ENCODE measurements around the gene KRT34. TPM values are rescaled to one million over a fixed set of nuclear protein-coding genes. Genes with fewer than 3 reads are reported as not detected.
"Not testable (repeated sequence)": the region's sequence is repeated elsewhere in the genome, so short reads cannot be mapped to it uniquely, and the experiment has no call there.

KRT34 gene
- total RNA-seq, 2 experiments from 2014 or later: not detected

DNA sequence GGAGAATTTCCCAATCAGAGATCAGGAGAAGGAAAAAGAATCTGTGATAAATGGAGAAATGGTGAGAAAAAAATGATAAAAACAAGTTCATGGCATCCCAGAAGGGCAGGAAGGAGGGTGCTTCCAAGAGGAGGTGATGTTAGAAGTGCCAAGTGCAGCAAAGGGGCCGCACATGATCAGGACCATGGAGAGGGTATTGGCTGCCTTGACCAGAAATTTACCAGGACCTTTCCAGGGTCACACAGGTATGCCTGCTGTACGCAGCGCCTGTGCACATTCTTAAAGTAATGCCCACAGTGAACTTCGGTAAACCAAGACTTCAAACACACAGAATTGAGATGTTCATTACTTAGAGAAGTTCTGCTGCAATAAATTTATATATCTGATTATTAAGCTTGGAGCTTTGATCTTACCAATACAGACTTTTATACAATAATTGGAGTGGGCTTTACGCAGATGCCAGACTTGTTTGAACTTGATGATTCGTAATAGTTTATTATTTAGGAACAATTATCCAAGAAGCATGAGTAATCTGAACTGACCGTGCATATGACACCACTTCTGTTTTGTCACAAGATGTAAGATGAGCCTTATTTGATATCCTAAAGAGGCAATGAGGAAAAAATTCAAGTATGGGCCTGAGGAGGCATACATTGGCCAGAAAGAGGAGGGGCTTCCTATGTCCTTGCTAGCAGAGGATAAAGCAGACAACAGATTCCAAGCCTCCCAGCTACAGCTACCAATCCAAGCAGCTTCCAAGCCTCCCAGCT lies 29.3 kb downstream of the KRT34 start:
- POLR2A ChIA-PET: no interaction called here
- H3K27me3 Mint-ChIP-seq: no peaks in the 10 kb centered on the region
- H3K4me3 Mint-ChIP-seq: no peak overlapping the region
- no peak overlapping the region for H3K27ac Mint-ChIP-seq
- DNase-seq: no peak
- H3K36me3 Mint-ChIP-seq: no peaks in the 10 kb centered on the region
- intact Hi-C loops (cut with micrococcal nuclease): no loop called here
- CTCF ChIA-PET: no interaction called here
- peaks cover 2% of the 10 kb centered on the region for H3K9me3 Mint-ChIP-seq
- H3K4me1 Mint-ChIP-seq (ENCODE audit: low read depth): peaks cover 14% of the 10 kb centered on the region

DNA sequence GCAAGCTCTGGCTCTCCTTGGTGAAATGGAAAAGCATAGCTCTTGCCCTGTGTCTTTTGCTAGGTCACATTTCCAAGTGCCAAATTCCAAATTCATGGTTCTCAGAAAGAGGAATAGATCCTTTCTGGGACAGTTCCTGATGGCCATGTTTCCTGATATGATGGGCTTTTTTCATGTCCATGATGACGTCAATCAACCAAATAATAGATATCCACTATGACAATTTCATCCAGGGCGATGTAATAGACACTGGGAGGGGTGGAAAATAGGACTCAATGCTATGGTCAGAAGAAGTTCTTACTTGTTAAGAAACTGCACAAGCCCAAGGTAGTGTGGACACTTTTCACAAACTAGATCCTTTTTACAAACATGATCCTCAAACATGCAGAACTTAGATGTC lies 30.9 kb downstream of the KRT34 start:
- CTCF ChIA-PET: interaction anchor here (1.1 kb wide), 1 partner anchor 297 kb away, joined by 3 read pairs; no protein-coding TSS in a partner anchor
- POLR2A ChIA-PET: no interaction called here
- Mint-ChIP-seq H3K9me3 (no peaks in the 10 kb centered on the region), H3K27ac (no peak overlapping the region), H3K4me3 (no peak overlapping the region), H3K4me1 (ENCODE audit: low read depth) (peaks cover 14% of the 10 kb centered on the region), H3K36me3 (no peaks in the 10 kb centered on the region), H3K27me3 (no peaks in the 10 kb centered on the region)
- no peak for DNase-seq
- intact Hi-C loops (cut with micrococcal nuclease): no loop called here

DNA sequence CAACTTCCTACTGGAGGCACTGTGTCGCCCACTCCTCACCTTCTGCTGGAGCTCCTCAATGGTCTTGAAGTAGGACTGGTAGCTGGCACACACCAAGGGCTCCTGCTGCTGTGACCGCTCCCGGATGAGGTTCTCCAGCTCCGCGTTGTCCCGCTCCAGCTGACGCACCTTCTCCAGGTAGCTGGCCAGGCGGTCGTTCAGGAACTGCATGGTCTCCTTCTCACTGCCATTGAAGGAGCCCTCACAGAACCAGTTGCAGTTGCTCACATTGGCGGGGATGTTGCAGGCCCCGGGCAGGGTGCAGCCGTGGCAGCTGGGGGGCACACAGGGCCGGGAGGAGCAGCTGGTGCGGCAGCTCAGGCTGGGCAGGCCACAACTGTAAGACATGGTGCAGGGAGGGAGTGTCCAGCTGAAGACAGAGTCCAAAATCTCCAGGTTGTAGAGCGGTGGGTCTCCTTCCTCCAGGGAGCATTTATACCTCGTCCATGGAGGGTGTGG lies 31.7 kb downstream of the KRT34 start, which contains the start of gene KRT33A:
Gene KRT33A, minus strand, starts transcription at position 448 of the 498 bp plus-strand sequence. Its CDS starts 61 bp downstream, at position 387.
- H3K4me3 Mint-ChIP-seq; H3K36me3 Mint-ChIP-seq; intact Hi-C loops (cut with micrococcal nuclease); POLR2A ChIA-PET; H3K9me3 Mint-ChIP-seq; DNase-seq; H3K27ac Mint-ChIP-seq; H3K27me3 Mint-ChIP-seq: not testable (repeated sequence)
- peaks cover 14% of the 10 kb centered on the region for H3K4me1 Mint-ChIP-seq (ENCODE audit: low read depth)
- CTCF ChIA-PET: interaction anchor here (2.0 kb wide), 1 partner anchor 28 kb away, joined by 6 read pairs; no protein-coding TSS in a partner anchor

DNA sequence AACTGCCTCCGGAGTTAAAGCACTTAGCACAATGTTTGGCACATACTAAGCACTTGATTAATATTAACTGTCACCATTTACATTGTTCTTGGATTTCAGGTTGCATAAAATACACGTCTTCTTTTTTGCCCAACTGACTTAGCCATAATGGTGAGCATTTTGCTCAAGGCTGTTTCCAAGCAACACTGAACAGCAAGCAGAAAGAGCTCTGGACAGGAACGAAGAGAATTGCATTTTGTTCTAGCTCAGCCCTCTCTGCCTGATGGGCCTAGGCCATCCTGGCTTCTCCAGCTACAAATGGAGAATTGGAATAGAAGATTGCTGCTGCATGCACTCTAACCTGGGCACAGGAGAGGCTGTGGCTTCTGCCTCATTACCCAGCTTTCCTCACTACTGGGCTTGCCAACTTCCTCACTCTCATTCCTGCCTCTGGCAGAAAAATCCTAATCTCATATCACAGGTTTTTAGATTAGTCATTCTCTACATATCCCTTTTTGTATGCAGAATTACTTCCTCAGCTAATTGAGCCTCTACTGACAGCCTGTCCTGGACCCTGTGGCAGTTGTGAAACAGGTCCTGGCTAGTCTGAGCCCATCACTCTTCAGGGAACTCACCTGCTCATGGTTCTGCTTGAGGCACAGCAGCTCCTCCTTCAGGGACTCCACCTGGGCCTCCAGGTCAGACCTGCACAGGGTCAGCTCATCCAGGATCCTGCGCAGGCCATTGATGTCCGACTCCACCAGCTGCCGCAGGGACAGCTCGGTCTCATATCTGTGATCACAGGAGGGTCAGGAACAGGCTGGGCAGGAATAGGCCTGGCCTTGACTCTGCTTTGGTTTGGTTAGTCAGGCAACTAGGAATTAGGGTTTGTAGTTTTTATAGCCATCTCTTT lies 34.0 kb downstream of the KRT34 start:
- intact Hi-C loops (cut with micrococcal nuclease): no loop called here
- ChIA-PET CTCF (interaction anchor here (1.1 kb wide), 1 partner anchor 315 kb away, joined by 3 read pairs; no protein-coding TSS in a partner anchor), POLR2A (no interaction called here)

DNA sequence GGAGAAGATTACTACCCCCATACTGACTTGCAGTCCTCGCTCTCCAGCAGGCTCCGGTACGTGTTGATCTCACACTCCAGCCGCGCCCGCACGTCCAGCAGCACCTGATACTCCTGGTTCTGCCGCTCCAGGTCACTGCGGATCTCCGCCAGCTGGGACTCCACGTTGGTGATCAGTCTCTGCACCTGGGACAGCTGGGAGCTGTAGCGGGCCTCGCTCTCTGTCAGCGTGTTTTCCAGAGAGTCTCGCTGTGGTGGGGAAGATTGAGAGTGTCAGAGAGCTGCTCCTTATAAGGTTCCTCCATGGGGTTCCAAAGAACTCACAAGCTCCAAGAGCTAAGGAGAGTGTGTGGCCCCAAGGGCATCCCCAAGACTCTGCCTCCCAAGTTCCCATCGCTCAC lies 35.7 kb downstream of the KRT34 start:
- intact Hi-C loops (cut with micrococcal nuclease): not testable (repeated sequence)
- CTCF ChIA-PET: interaction anchor here (1.5 kb wide), 2 partner anchors 17 to 317 kb away, joined by 3 to 5 read pairs; no protein-coding TSS in a partner anchor

More for the DNA sequence above, 34.0 kb downstream of the KRT34 start:
- no peak overlapping the region for H3K4me3 Mint-ChIP-seq
- no peaks in the 10 kb centered on the region for H3K27me3 Mint-ChIP-seq
- H3K4me1 Mint-ChIP-seq (ENCODE audit: low read depth): peaks cover 19% of the 10 kb centered on the region
- peaks cover 4% of the 10 kb centered on the region for H3K9me3 Mint-ChIP-seq
- peaks cover 5% of the 10 kb centered on the region for H3K36me3 Mint-ChIP-seq
- H3K27ac Mint-ChIP-seq: no peak overlapping the region
- DNase-seq: no peak

DNA sequence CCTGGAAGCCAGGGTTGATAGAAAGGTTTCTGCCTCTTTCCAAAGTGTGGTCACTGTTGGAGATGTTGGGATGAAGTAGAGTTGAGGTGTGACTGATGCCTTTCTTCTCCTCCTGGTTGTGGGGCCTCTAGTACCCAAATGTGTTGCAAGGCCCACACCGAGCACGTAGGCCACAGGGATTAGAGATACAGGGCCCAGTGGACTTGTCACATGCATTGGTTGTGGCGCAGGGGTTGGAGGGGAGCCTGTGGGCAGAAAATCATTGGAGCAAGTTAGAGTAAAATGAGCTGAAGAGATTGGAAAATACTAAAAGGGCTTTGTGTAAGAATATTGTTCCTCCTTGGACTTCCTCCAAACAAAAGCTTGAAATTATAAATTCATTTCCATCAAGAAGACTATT lies 36.1 kb downstream of the KRT34 start:
- ChIA-PET POLR2A (no interaction called here), CTCF (interaction anchor here (1.5 kb wide), 2 partner anchors 16 to 317 kb away, joined by 3 to 5 read pairs; no protein-coding TSS in a partner anchor)
- Mint-ChIP-seq H3K4me3 (no peak overlapping the region), H3K27ac (no peak overlapping the region), H3K4me1 (ENCODE audit: low read depth) (peaks cover 24% of the 10 kb centered on the region), H3K36me3 (peaks cover 12% of the 10 kb centered on the region), H3K27me3 (no peaks in the 10 kb centered on the region), H3K9me3 (peaks cover 13% of the 10 kb centered on the region)
- no peak for DNase-seq
- intact Hi-C loops (cut with micrococcal nuclease): no loop called here

More for the DNA sequence above, 35.7 kb downstream of the KRT34 start:
- H3K4me1 Mint-ChIP-seq (ENCODE audit: low read depth): peaks cover 24% of the 10 kb centered on the region
- POLR2A ChIA-PET, H3K27ac Mint-ChIP-seq, H3K4me3 Mint-ChIP-seq, DNase-seq, H3K27me3 Mint-ChIP-seq: not testable (repeated sequence)
- H3K9me3 Mint-ChIP-seq: peaks cover 13% of the 10 kb centered on the region
- peaks cover 12% of the 10 kb centered on the region for H3K36me3 Mint-ChIP-seq

DNA sequence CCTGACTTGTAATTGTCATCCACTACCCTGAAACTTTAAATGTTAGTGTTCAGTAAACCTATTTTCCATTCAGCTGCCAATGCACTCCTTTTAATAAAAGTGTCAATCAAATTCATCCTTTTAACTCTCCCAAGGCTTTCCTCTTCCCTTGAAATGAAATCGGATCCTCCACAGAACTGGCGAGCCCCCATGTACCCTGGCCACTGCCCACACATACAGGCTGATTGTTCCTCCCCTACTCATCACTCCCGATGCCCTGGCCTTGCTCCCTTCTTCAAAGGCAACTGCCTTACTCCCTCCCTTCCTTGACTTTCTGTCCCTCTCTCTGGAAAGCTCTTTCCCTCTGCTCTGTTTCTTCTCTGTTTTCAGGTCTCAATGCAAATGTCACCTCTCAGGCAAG lies 39.1 kb downstream of the KRT34 start:
- ChIA-PET CTCF (no interaction called here), POLR2A (no interaction called here)
- Mint-ChIP-seq H3K36me3 (peaks cover 12% of the 10 kb centered on the region), H3K9me3 (peaks cover 13% of the 10 kb centered on the region), H3K4me1 (ENCODE audit: low read depth) (peaks cover 54% of the 10 kb centered on the region), H3K4me3 (no peak overlapping the region), H3K27me3 (peaks cover 1% of the 10 kb centered on the region), H3K27ac (no peak overlapping the region)
- intact Hi-C loops (cut with micrococcal nuclease): loop anchor here (5.0 kb wide), 1 partner anchor 324 kb away; no protein-coding TSS in a partner anchor
- DNase-seq: no peak

DNA sequence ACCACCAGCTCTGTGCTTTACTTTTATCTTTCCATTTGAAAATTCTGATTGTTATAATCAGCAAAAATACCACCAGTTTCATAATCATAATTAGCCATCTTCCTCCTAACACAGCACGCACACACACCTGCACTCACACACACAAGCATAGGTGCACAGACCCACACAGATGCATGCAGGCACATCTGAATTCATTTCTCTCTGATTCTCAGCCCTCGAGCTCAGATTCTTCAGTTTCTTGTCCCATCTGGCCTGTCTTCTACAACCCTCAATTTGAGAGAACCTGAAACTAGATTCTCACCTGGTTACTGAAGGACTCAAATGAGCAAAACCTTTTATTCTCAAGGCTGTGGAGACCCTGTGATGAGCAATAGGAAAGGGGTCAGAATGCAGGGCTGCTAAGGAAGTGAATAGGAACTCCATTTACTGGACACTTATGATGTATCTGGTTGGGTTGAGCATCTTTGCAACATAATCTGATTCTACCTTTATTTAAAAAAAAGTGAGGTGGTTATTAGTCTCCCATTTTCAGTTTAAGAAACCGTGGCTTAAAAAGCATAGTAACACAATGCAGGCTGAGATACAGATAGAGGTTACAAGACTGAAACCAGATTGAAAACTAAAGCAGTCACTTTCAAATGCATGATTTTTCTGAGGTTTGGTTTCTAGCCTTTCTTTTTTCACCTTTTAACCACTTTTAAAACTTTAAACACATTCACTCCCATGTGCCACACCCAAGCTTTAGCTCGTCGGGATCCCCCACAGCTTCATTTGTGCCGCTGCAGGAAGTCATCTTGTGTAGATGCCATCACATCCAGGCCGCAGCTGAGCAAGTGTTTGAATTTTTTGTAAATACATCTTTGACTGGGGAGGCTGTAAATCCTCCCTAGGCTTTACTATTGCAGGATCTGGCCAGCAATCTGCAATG lies 40.9 kb downstream of the KRT34 start:
- peaks cover 13% of the 10 kb centered on the region for H3K9me3 Mint-ChIP-seq
- peak overlapping the region; percentile 21 for H3K4me3 Mint-ChIP-seq

DNA sequence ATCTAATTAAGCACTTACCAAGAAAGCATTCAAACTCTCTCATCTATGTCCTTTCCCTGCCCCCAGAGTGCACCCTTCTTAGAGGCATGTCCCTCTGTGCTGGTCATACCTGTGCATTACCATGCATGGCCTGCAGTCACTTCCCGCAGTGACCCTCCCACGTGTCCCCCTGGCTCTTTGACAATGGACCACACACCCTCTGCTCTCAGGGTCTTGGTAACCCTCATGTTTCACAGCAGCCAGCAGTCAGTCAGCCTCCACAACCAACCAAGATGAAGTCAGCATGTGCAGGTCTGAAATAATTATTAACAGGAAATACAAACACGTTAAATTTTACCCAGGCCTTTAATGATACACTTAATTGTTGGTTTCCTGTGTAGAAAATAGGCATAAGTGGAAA lies 41.6 kb downstream of the KRT34 start:
- POLR2A ChIA-PET: interaction anchor here (1.5 to 1.8 kb wide), 2 partner anchors 64 to 326 kb away, joined by 4 to 6 read pairs; no protein-coding TSS in a partner anchor
- peaks cover 69% of the 10 kb centered on the region for H3K4me1 Mint-ChIP-seq (ENCODE audit: low read depth)
- DNase-seq: no peak
- CTCF ChIA-PET: interaction anchor here (1.3 to 2.8 kb wide), 3 partner anchors 11 to 209 kb away, joined by 3 to 10 read pairs (median 6); no protein-coding TSS in a partner anchor
- no peak overlapping the region for H3K4me3 Mint-ChIP-seq
- intact Hi-C loops (cut with micrococcal nuclease): loop anchor here (5.0 kb wide), 1 partner anchor 327 kb away; no protein-coding TSS in a partner anchor
- H3K36me3 Mint-ChIP-seq: peaks cover 12% of the 10 kb centered on the region
- peaks cover 13% of the 10 kb centered on the region for H3K9me3 Mint-ChIP-seq
- no peak overlapping the region for H3K27ac Mint-ChIP-seq
- peaks cover 1% of the 10 kb centered on the region for H3K27me3 Mint-ChIP-seq

More for the DNA sequence above, 40.9 kb downstream of the KRT34 start:
- CTCF ChIA-PET: interaction anchor here (1.1 to 2.8 kb wide), 4 partner anchors 12 to 308 kb away, joined by 3 to 10 read pairs (median 4); no protein-coding TSS in a partner anchor
- DNase-seq: peak; percentile 75
- peaks cover 62% of the 10 kb centered on the region for H3K4me1 Mint-ChIP-seq (ENCODE audit: low read depth)
- POLR2A ChIA-PET: interaction anchor here (1.5 to 1.8 kb wide), 2 partner anchors 63 to 325 kb away, joined by 4 to 6 read pairs; no protein-coding TSS in a partner anchor
- peak overlapping the region; percentile 68 for H3K27ac Mint-ChIP-seq
- H3K27me3 Mint-ChIP-seq: peaks cover 1% of the 10 kb centered on the region
- H3K36me3 Mint-ChIP-seq: peaks cover 12% of the 10 kb centered on the region
- intact Hi-C loops (cut with micrococcal nuclease): loop anchor here (1.0 to 5.0 kb wide), 2 partner anchors 62 to 326 kb away; no protein-coding TSS in a partner anchor

DNA sequence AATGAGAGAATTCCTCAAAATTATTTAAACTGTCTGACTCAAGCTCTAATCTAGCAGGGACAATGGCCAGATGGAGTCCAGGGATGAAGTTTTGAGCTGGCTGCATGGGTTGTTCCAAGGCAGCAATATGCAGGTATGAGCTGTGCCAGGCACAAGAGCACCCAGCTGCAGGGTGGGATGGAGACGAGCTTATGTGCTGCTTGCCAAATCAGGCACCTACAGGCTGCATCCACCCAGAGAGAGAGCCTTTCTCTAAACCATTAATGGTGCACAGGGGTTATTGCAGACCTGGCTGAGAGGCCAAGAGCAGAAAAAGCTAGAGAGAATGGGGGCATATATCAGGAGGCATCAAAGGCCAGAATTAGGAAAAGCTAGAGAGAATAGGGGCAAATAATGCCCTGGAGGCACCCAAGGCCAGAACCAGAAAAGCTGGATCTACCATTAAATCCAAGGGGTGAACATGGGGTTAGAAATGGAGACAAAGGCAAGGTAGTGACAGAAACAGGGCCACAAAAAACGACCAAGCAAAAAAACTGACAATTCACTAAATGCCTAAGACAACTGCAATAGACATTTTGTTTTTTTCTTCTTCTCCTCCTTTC lies 42.4 kb downstream of the KRT34 start:
- peaks cover 12% of the 10 kb centered on the region for H3K36me3 Mint-ChIP-seq
- H3K27ac Mint-ChIP-seq: peak overlapping the region; percentile 68
- no peak overlapping the region for H3K4me3 Mint-ChIP-seq
- CTCF ChIA-PET: interaction anchor here (0.8 to 2.8 kb wide), 3 partner anchors 64 to 309 kb away, joined by 4 to 10 read pairs (median 6); no protein-coding TSS in a partner anchor
- H3K4me1 Mint-ChIP-seq (ENCODE audit: low read depth): peaks cover 78% of the 10 kb centered on the region
- peaks cover 13% of the 10 kb centered on the region for H3K9me3 Mint-ChIP-seq
- H3K27me3 Mint-ChIP-seq: peaks cover 1% of the 10 kb centered on the region
- POLR2A ChIA-PET: no interaction called here
- no peak for DNase-seq
- intact Hi-C loops (cut with micrococcal nuclease): loop anchor here (2.0 to 5.0 kb wide), 4 partner anchors 31 to 422 kb away; partner anchors contain the start of gene KRTAP16-1
